Lung (tissue), 12 donors: Measurements from ENCODE around the gene IL18. TPM values are rescaled to one million over a fixed set of nuclear protein-coding genes. Genes with fewer than 3 reads are reported as not detected.
A peak's percentile ranks its signal among the peaks of the same experiment; 100 is the strongest.

Source experiments
- ATAC-seq: fragments of 200-7000 bp; cut with Tn5 transposase; one replicate; pipeline ENCODE4 v1.9.1; 2020; ENCODE audit warnings: moderate number of reproducible peaks; ENCODE audit not compliant: insufficient read depth, low FRiP score
- DNase-seq, 3 donors: peaks; one replicate each; pipeline ENCODE4 v3.0.0-alpha.2; 2013 to 2017
- H3K27ac ChIP-seq, 2 donors: one replicate each; pipeline ENCODE4 v1.5.1; 2013; ENCODE audit warnings: mild to moderate bottlenecking in 2 of 2, moderate library complexity in 2 of 2, control low read depth in 1 of 2, inconsistent platforms in 1 of 2, low read depth in 1 of 2, low read length in 1 of 2
- H3K27me3 ChIP-seq, 3 donors: one replicate each; pipeline ENCODE4 v1.5.1; 2013; ENCODE audit warnings: low read length in 2 of 3; ENCODE audit not compliant: control insufficient read depth in 3 of 3, insufficient read depth in 3 of 3
- H3K36me3 ChIP-seq, 4 donors: one replicate each; pipeline ENCODE4 v1.5.1; 2013; ENCODE audit warnings: low read length in 4 of 4, mild to moderate bottlenecking in 1 of 4, moderate library complexity in 1 of 4; ENCODE audit not compliant: control insufficient read depth in 4 of 4, insufficient read depth in 4 of 4
- H3K4me1 ChIP-seq, 5 donors: one replicate each; pipeline ENCODE4 v1.5.1; 2013; ENCODE audit warnings: low read length in 5 of 5, mild to moderate bottlenecking in 2 of 5, moderate library complexity in 1 of 5; ENCODE audit not compliant: control insufficient read depth in 5 of 5, insufficient read depth in 5 of 5
- H3K4me3 ChIP-seq: one replicate; pipeline ENCODE4 v1.5.1; 2013; ENCODE audit warnings: mild to moderate bottlenecking, control low read depth, moderate library complexity
- H3K9ac ChIP-seq, 2 donors: one replicate each; pipeline ENCODE4 v1.5.1; 2013; ENCODE audit warnings: low read length in 2 of 2, control low read depth in 1 of 2; ENCODE audit not compliant: insufficient read depth in 1 of 2
- H3K9me3 ChIP-seq, 4 donors: one replicate each; pipeline ENCODE4 v1.5.1; 2013; ENCODE audit warnings: low read length in 3 of 4, mild to moderate bottlenecking in 1 of 4, moderate library complexity in 1 of 4; ENCODE audit not compliant: control insufficient read depth in 4 of 4, insufficient read depth in 3 of 4
- WGBS, 2 donors: extraction: QIAGEN DNeasy Blood & Tissue Kit; methylation state at CpG; one replicate each; pipeline ENCODE4 v1.1.7; 2013; 5-methylcytosine and 5-hydroxymethylcytosine counted together
- polyA plus RNA-seq, 2 donors: library from polyadenylated mRNA; stranded (reverse); fragments of 200-250 nt; gene quantifications; one replicate each; pipeline ENCODE4 v1.2.1, GENCODE V29; 2013
- total RNA-seq, 2 donors: library from RNA; depleted of rRNA in 1 of 2; stranded (reverse); fragments of >200 nt in 1 of 2; gene quantifications; one replicate each; pipeline ENCODE4 v1.2.1, GENCODE V29; 2014 to 2021
- TF ChIP-seq, protein P1 (sequence below): IDR thresholded peaks from 2 replicates; pipeline ENCODE4 v1.5.1; 2012; ENCODE audit warnings: mild to moderate bottlenecking; ENCODE audit errors: control extremely low read depth, extremely low read depth
- donor health status: control.
- donor health status: control.
- donor health status: Bipolar disorder and iron deficiency.
- donor health status: healthy.
- donor health status: DM: yes; HTN: yes; CAD: no.

Gene IL18
- total and polyA plus RNA-seq, 4 donors = 23.7 to 88.9 (median 27.0) TPM

DNA sequence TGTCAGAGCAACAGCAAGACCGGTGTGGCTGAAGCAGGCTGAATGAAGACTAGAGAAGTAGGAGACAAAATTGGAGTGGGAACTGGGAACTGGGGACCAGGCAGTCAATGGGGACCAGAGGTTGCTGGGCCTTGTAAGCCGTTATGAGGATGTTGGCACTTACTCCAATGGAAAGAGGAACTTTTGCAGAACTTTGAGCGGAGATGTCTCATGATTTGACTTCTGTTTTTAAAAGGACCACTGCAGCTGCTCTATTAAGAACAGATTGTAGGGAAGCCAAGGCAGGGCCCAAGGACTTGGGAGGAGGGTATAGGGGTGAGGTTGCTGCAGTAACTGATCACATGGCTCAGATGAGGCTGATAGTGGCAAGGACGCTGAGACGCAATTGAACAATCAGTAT is 34.2 kb downstream of the IL18 start:
- TF ChIP-seq, protein P1, sequence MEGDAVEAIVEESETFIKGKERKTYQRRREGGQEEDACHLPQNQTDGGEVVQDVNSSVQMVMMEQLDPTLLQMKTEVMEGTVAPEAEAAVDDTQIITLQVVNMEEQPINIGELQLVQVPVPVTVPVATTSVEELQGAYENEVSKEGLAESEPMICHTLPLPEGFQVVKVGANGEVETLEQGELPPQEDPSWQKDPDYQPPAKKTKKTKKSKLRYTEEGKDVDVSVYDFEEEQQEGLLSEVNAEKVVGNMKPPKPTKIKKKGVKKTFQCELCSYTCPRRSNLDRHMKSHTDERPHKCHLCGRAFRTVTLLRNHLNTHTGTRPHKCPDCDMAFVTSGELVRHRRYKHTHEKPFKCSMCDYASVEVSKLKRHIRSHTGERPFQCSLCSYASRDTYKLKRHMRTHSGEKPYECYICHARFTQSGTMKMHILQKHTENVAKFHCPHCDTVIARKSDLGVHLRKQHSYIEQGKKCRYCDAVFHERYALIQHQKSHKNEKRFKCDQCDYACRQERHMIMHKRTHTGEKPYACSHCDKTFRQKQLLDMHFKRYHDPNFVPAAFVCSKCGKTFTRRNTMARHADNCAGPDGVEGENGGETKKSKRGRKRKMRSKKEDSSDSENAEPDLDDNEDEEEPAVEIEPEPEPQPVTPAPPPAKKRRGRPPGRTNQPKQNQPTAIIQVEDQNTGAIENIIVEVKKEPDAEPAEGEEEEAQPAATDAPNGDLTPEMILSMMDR = no peak
- Histone ChIP-seq H3K36me3 (peaks cover 0 to 2% (median 0%) of the 10 kb centered on the region in 4 donors), H3K27me3 (no peaks in the 10 kb centered on the region), H3K9me3 (no peaks in the 10 kb centered on the region), H3K4me1 (no peaks in the 10 kb centered on the region), H3K27ac (no peak overlapping the region), H3K9ac (no peak overlapping the region), H3K4me3 (no peak overlapping the region)
- ATAC-seq (peak; percentile 52), DNase-seq (peak in 2 of 3 donors; percentile 12)
- WGBS, 2 donors = 41 to 77% methylated on average over 5 of the region's 5 CpGs

DNA sequence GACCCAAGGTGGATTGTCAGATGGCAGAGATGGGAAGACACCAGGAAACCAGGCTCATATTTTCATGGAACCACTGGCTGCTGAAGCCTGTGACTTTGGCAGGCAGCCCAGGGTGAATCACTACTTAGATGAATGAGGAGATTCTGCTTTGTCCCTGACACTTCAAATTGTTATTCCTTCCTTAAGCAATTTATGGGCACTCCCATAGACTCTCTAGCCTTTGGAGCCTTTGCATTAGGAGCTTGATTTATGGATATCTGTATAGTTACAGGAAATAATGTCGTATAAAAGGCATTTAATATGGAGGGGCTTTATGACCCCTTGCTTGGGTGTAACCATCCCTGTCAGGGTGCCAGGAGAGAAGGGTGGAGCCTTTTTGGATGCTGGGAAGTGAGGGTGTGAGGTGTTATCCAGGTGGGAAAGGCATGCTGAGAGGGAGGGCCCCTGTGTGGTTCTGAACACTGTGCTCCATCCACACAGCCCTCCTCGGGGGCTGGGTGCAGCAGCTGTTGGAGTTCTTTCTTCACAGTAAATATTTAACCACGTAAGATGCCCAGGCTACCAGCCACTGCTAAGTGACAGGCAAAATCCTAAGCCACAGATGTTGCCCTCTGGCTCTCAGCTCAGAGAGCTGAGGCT is 35.3 kb downstream of the IL18 start:
- no peaks in the 10 kb centered on the region for H3K4me1 ChIP-seq
- no peak overlapping the region for H3K4me3 ChIP-seq
- H3K27ac ChIP-seq = no peak overlapping the region
- TF ChIP-seq, protein P1 = no peak
- no peaks in the 10 kb centered on the region for H3K27me3 ChIP-seq
- ATAC-seq (no peak), DNase-seq (peak in 1 of 3 donors; percentile 6)
- no peak overlapping the region for H3K9ac ChIP-seq
- WGBS, 2 donors = 49 to 64% methylated on average over 3 of the region's 3 CpGs
- H3K9me3 ChIP-seq = no peaks in the 10 kb centered on the region
- peaks cover 0 to 2% (median 0%) of the 10 kb centered on the region in 4 donors for H3K36me3 ChIP-seq

- TF ChIP-seq, protein P1 = no peak
- no peaks in the 10 kb centered on the region for H3K9me3 ChIP-seq
- no peaks in the 10 kb centered on the region for H3K27me3 ChIP-seq
- H3K4me3 ChIP-seq = no peak overlapping the region
- H3K9ac ChIP-seq = no peak overlapping the region
- H3K4me1 ChIP-seq = no peaks in the 10 kb centered on the region
- DNase-seq (no peak), ATAC-seq (no peak)
- no peak overlapping the region for H3K27ac ChIP-seq
- WGBS, 2 donors = 98 to 99% methylated on average over 2 of the region's 2 CpGs
- peaks cover 0 to 2% (median 0%) of the 10 kb centered on the region in 4 donors for H3K36me3 ChIP-seq
These were observed 36.8 kb downstream of the IL18 start for GRCh38 chr11:112127056-112127455.

DNA sequence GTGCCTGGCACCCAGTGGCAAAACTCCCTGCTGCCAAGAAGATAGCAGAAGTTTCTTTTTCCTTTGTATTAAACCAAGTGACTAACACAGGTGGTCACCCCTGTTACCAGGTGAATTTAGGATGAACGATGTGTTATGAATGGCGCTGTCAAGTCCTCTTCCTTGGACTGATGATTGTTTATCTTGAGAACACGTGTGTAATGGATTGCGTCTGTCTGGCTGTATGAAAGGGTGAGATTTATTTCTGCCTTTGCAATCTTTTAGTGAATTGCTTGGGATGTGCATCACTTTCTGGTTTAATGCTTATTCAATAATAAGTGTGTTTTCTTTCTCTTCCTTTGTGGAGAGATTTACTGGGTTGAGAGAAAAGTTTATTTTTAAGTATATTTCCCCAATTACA is 40.8 kb downstream of the IL18 start:
- TF ChIP-seq, protein P1 = no peak
- WGBS, 2 donors = 75 to 82% methylated on average over 4 of the region's 4 CpGs
- Histone ChIP-seq H3K4me3 (no peak overlapping the region), H3K27ac (no peak overlapping the region), H3K9ac (no peak overlapping the region), H3K4me1 (no peaks in the 10 kb centered on the region), H3K9me3 (no peaks in the 10 kb centered on the region), H3K36me3 (peaks cover 0 to 4% (median 0%) of the 10 kb centered on the region in 4 donors), H3K27me3 (no peaks in the 10 kb centered on the region)
- ATAC-seq (no peak), DNase-seq (no peak)
